ENCODE data around the gene PRRC2C.

DNA sequence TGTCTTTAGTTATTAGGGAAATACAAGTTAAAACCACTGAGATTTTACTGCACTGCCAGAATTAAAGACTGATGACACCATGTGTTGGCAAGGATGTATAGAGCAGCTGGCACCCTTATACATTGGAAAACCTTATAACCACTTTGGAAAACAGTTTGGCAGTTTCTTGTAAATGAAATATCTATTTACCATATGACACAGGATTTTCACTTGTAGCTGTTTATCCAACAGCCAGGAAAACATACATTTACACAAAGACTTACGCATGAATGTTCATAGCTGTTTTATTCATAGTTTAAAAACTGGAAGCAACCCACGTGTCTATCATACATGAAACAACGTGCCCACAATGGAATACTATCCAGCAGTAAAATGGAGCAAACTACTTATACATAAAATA is 45.3 kb downstream of the PRRC2C start:
- TF ChIP-seq POLR2A (IDR thresholded peaks at IDR 0.05; ENCODE audit: low read depth, low read length) (no peak), MAZ (IDR thresholded peaks at IDR 0.05; ENCODE audit: borderline replicate concordance, low read depth, low read length) (no peak), CEBPB (IDR thresholded peaks at IDR 0.05; ENCODE audit: low read depth, low read length) (no peak), MXI1 (IDR thresholded peaks at IDR 0.05; ENCODE audit: borderline replicate concordance, low read depth, low read length) (no peak), USF2 (IDR thresholded peaks at IDR 0.05; ENCODE audit: low read depth, low read length) (no peak), SMC3 (IDR thresholded peaks at IDR 0.05; ENCODE audit: low read depth, low read length) (no peak), RAD21 (IDR thresholded peaks at IDR 0.05; ENCODE audit: low read length) (no peak), ELK1 (IDR thresholded peaks at IDR 0.05; ENCODE audit: borderline replicate concordance, low read depth, low read length) (no peak), RCOR1 (IDR thresholded peaks at IDR 0.05; ENCODE audit: insufficient replicate concordance, low read length) (no peak), MAFK (IDR thresholded peaks at IDR 0.05; ENCODE audit: low read depth, low read length) (no peak)
- TF ChIP-seq, protein P1, sequence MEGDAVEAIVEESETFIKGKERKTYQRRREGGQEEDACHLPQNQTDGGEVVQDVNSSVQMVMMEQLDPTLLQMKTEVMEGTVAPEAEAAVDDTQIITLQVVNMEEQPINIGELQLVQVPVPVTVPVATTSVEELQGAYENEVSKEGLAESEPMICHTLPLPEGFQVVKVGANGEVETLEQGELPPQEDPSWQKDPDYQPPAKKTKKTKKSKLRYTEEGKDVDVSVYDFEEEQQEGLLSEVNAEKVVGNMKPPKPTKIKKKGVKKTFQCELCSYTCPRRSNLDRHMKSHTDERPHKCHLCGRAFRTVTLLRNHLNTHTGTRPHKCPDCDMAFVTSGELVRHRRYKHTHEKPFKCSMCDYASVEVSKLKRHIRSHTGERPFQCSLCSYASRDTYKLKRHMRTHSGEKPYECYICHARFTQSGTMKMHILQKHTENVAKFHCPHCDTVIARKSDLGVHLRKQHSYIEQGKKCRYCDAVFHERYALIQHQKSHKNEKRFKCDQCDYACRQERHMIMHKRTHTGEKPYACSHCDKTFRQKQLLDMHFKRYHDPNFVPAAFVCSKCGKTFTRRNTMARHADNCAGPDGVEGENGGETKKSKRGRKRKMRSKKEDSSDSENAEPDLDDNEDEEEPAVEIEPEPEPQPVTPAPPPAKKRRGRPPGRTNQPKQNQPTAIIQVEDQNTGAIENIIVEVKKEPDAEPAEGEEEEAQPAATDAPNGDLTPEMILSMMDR (conservative IDR thresholded peaks at IDR 0.05; ENCODE audit: low read depth, low read length) = no peak

All from IMR-90 (cell line).